ENCODE data around the gene TPSD1.
"Not testable (repeated sequence)": the region's sequence is repeated elsewhere in the genome, so short reads cannot be mapped to it uniquely, and the experiment has no call there.

The TPSD1 gene

DNA sequence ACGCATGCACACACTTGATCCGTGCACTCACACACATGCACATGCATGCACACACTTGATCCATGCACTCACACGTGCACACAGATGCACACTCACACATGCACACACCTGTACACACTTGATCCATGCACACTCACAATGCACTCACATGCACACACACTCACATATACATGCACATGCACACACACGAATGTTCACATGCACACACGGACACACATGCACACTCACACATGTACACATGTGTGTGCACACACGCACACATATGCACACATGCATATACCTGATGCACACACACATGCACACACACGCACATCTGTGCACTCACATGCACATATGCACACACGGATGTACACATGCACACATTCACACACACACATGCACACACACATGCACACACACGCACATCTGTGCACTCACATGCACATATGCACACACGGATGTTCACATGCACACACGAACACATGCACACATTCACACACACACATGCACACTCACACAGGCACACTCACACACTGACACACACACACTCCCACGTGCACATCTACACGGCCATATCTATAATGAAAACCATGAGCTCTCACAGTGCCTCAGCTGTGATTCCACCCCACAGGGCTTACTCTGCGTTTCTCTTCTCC lies 7.8 kb upstream of the TPSD1 start:
- H3K36me3 ChIP-seq (ENCODE audit: control insufficient read depth, low read depth, low read length); H3K27ac ChIP-seq (ENCODE audit: low read length); H3K4me1 ChIP-seq (ENCODE audit: control insufficient read depth, low read depth, low read length); H3K4me3 ChIP-seq (ENCODE audit: low read length); H3K9me3 ChIP-seq (ENCODE audit: control insufficient read depth, low read depth, low read length); H3K9ac ChIP-seq (ENCODE audit: low read length): not testable (repeated sequence)
- peaks cover 14% of the 10 kb centered on the region for H3K27me3 ChIP-seq (ENCODE audit: control insufficient read depth, insufficient read depth, low read length)

- peaks cover 14% of the 10 kb centered on the region for H3K27me3 ChIP-seq (ENCODE audit: control insufficient read depth, insufficient read depth, low read length)
- H3K4me1 ChIP-seq (ENCODE audit: control insufficient read depth, low read depth, low read length); H3K4me3 ChIP-seq (ENCODE audit: low read length); H3K27ac ChIP-seq (ENCODE audit: low read length); H3K9ac ChIP-seq (ENCODE audit: low read length); H3K9me3 ChIP-seq (ENCODE audit: control insufficient read depth, low read depth, low read length); H3K36me3 ChIP-seq (ENCODE audit: control insufficient read depth, low read depth, low read length): not testable (repeated sequence)
Measured at GRCh38 chr16:1249031-1249755, 6.7 kb upstream of the TPSD1 start.

GRCh38 chr16:1253701-1254364 lies 2.0 kb upstream of the TPSD1 start:
- not testable (repeated sequence) for H3K27ac ChIP-seq (ENCODE audit: low read length); H3K27me3 ChIP-seq (ENCODE audit: control insufficient read depth, insufficient read depth, low read length); H3K9me3 ChIP-seq (ENCODE audit: control insufficient read depth, low read depth, low read length); H3K36me3 ChIP-seq (ENCODE audit: control insufficient read depth, low read depth, low read length); H3K4me1 ChIP-seq (ENCODE audit: control insufficient read depth, low read depth, low read length); H3K4me3 ChIP-seq (ENCODE audit: low read length); H3K9ac ChIP-seq (ENCODE audit: low read length)

- peaks cover 16% of the 10 kb centered on the region for H3K27me3 ChIP-seq (ENCODE audit: control insufficient read depth, insufficient read depth, low read length)
- H3K27ac ChIP-seq (ENCODE audit: low read length); H3K9ac ChIP-seq (ENCODE audit: low read length); H3K36me3 ChIP-seq (ENCODE audit: control insufficient read depth, low read depth, low read length); H3K9me3 ChIP-seq (ENCODE audit: control insufficient read depth, low read depth, low read length); H3K4me3 ChIP-seq (ENCODE audit: low read length); H3K4me1 ChIP-seq (ENCODE audit: control insufficient read depth, low read depth, low read length): not testable (repeated sequence)
Measured at GRCh38 chr16:1254821-1255220, 1.0 kb upstream of the TPSD1 start.

GRCh38 chr16:1256296-1256873 lies 516 bp downstream of the TPSD1 start:
- H3K27me3 ChIP-seq (ENCODE audit: control insufficient read depth, insufficient read depth, low read length): peaks cover 31% of the 10 kb centered on the region
- H3K27ac ChIP-seq (ENCODE audit: low read length); H3K9me3 ChIP-seq (ENCODE audit: control insufficient read depth, low read depth, low read length); H3K4me3 ChIP-seq (ENCODE audit: low read length); H3K9ac ChIP-seq (ENCODE audit: low read length); H3K4me1 ChIP-seq (ENCODE audit: control insufficient read depth, low read depth, low read length); H3K36me3 ChIP-seq (ENCODE audit: control insufficient read depth, low read depth, low read length): not testable (repeated sequence)

DNA sequence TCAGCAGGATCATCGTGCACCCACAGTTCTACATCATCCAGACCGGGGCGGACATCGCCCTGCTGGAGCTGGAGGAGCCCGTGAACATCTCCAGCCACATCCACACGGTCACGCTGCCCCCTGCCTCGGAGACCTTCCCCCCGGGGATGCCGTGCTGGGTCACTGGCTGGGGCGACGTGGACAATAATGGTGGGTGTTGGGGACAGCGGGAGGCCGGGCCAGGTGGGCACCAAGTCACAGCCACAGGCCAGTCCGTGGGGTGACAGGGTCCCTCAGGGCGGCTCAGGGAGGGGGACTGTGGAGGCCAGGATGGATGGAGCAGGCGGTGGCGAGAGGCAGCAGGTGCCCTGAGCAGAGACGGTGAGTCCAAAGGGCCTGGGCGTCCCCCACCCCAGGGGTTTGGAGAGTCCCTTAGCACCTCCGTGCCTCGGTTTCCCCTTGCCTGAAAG lies 1.0 kb downstream of the TPSD1 start:
- Histone ChIP-seq H3K27me3 (ENCODE audit: control insufficient read depth, insufficient read depth, low read length) (peaks cover 36% of the 10 kb centered on the region), H3K9ac (ENCODE audit: low read length) (no peak overlapping the region), H3K9me3 (ENCODE audit: control insufficient read depth, low read depth, low read length) (no peaks in the 10 kb centered on the region), H3K27ac (ENCODE audit: low read length) (no peak overlapping the region), H3K4me1 (ENCODE audit: control insufficient read depth, low read depth, low read length) (no peaks in the 10 kb centered on the region), H3K36me3 (ENCODE audit: control insufficient read depth, low read depth, low read length) (no peaks in the 10 kb centered on the region), H3K4me3 (ENCODE audit: low read length) (no peak overlapping the region)

GRCh38 chr16:1257561-1258224 lies 1.8 kb downstream of the TPSD1 start:
- Histone ChIP-seq H3K27ac (ENCODE audit: low read length) (no peak overlapping the region), H3K9me3 (ENCODE audit: control insufficient read depth, low read depth, low read length) (no peaks in the 10 kb centered on the region), H3K36me3 (ENCODE audit: control insufficient read depth, low read depth, low read length) (no peaks in the 10 kb centered on the region), H3K4me1 (ENCODE audit: control insufficient read depth, low read depth, low read length) (no peaks in the 10 kb centered on the region), H3K9ac (ENCODE audit: low read length) (no peak overlapping the region), H3K4me3 (ENCODE audit: low read length) (no peak overlapping the region), H3K27me3 (ENCODE audit: control insufficient read depth, insufficient read depth, low read length) (peaks cover 43% of the 10 kb centered on the region)

- H3K9me3 ChIP-seq (ENCODE audit: control insufficient read depth, low read depth, low read length): no peaks in the 10 kb centered on the region
- H3K27ac ChIP-seq (ENCODE audit: low read length): no peak overlapping the region
- no peak overlapping the region for H3K9ac ChIP-seq (ENCODE audit: low read length)
- H3K36me3 ChIP-seq (ENCODE audit: control insufficient read depth, low read depth, low read length): no peaks in the 10 kb centered on the region
- H3K4me1 ChIP-seq (ENCODE audit: control insufficient read depth, low read depth, low read length): no peaks in the 10 kb centered on the region
- H3K4me3 ChIP-seq (ENCODE audit: low read length): no peak overlapping the region
- peaks cover 43% of the 10 kb centered on the region for H3K27me3 ChIP-seq (ENCODE audit: control insufficient read depth, insufficient read depth, low read length)
Measured at GRCh38 chr16:1258225-1258600, 2.3 kb downstream of the TPSD1 start.

DNA sequence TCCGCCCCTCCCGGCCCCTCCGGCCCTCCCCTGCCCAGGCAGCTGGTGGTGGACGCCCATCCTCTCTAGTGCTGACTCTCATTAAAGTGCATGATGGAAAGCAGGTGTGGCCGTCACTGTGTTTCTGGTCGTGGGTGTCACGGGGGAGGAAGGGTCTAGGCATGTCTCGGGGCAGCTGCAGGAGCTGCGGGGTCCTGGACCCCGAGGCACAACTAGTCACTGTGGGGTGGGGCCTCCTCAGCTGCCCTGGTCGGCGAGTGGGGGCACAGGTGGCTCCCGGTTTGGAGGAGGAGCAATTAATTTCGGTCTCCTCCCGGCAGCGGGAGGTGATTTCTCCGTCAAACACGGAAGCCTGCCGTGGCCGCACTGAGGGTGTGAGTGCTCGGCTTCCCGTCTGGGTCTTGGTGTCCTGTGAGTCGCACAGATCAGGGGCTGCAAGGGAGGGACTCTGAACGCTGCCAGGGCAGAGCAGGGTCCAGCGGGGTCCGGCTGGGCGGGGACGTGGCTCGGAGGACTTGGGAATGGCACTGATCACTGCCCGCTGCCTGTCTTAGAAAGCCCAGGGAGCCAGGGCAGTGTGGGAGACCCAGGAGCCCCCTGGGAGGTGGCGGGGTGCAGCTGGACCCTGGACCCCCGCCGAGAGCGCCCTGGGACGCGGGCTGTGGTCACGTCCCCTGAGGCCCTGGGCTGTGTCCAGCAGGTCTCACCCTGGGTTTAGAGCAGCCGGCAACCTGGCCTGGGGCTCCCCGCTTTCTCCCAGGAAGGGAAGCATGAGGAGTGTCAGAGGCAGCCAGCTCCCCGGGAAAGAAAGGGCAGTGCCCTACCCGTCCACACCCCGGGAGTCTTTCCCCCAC lies 3.3 kb downstream of the TPSD1 start:
- H3K27me3 ChIP-seq (ENCODE audit: control insufficient read depth, insufficient read depth, low read length): peaks cover 43% of the 10 kb centered on the region
- H3K9ac ChIP-seq (ENCODE audit: low read length): no peak overlapping the region
- peak overlapping the region; percentile 17 for H3K4me3 ChIP-seq (ENCODE audit: low read length)
- no peaks in the 10 kb centered on the region for H3K4me1 ChIP-seq (ENCODE audit: control insufficient read depth, low read depth, low read length)
- H3K36me3 ChIP-seq (ENCODE audit: control insufficient read depth, low read depth, low read length): no peaks in the 10 kb centered on the region
- no peak overlapping the region for H3K27ac ChIP-seq (ENCODE audit: low read length)
- no peaks in the 10 kb centered on the region for H3K9me3 ChIP-seq (ENCODE audit: control insufficient read depth, low read depth, low read length)

- H3K9ac ChIP-seq (ENCODE audit: low read length): no peak overlapping the region
- no peak overlapping the region for H3K4me3 ChIP-seq (ENCODE audit: low read length)
- no peaks in the 10 kb centered on the region for H3K4me1 ChIP-seq (ENCODE audit: control insufficient read depth, low read depth, low read length)
- peaks cover 43% of the 10 kb centered on the region for H3K27me3 ChIP-seq (ENCODE audit: control insufficient read depth, insufficient read depth, low read length)
- no peaks in the 10 kb centered on the region for H3K9me3 ChIP-seq (ENCODE audit: control insufficient read depth, low read depth, low read length)
- no peaks in the 10 kb centered on the region for H3K36me3 ChIP-seq (ENCODE audit: control insufficient read depth, low read depth, low read length)
- no peak overlapping the region for H3K27ac ChIP-seq (ENCODE audit: low read length)
Measured at GRCh38 chr16:1259760-1260068, 3.8 kb downstream of the TPSD1 start.

Measured in iPS-18a (cell line).